Stimulated activated CD8-positive, alpha-beta memory T cell treated with anti-CD3 and anti-CD28 coated beads, Interleukin-15, amount 100 ng/mL, for 4 hours (primary cell): Measurements from ENCODE around the gene ATAT1.

Source experiments
- DNase-seq, 2 donors: peaks; one replicate each; pipeline ENCODE4 v3.0.0-alpha.2; 2020; ENCODE audit warnings: low read depth in 2 of 2

Gene ATAT1

DNA sequence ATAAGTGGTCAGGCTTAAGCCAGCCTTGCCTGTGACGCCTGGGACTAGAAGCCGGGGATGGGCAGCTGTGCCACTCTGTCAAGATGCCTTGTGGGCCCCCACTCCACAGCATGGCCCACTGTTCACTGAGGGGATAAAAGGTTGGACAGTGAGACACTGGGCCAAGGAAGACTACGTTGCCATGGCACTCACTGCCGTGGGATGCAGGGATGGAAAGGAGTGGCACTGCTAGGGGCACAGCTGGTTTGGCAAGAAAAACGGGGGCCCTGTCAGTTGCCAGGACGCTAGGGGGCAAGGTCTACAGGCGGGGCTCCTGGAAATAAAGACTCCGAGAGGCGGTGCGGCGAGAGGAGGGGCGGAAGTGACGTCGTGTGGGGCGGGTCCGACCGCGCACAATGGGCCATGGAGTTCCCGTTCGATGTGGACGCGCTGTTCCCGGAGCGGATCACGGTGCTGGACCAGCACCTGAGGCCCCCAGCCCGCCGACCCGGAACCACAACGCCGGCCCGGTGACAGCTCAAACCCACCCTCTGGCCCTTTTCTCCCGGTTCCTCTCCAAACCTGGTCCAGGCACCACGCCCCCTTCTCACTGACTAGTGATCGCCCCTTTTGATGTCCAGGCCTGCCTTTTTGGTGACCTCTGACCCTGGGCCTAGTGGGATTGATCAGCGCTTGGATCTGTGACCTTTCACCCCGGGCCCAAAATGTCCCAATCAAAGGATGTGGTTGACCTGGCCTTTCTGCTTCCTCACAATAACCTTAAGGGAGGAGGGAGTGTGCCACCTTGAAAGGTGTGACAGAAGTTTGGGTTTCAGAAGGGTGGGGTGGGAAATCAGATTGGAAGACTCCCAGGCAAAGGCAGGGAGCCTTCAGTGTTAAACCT is at the start of gene ATAT1:
Gene ATAT1 (plus strand): TSS at position 391 of the 883 bp plus-strand sequence.
- DNase-seq: peak; percentile 77 to 78

GRCh38 chr6:30578051-30578450 is 48.6 kb upstream of the ATAT1 start:
- DNase-seq: no peak

DNA sequence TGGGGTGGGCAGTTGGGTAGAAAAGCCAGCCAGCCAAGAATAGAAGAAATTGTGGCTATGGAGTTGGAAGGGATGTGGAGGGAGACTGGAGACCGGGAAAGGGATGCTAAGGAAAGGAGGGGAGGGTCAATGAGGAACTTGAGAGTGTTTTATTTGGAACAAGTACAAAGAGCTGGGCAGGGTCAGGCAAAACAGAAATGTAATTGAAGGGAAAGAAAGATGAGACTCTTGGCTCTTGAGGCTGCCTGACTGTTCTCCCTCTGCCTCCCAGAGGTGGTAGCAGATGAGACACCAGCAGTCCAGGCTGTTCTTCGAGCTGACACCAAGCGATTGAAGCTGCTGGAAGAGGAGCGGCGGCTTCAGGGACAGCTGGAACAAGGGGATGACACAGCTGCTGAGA is 42.8 kb upstream of the ATAT1 start:
- no peak for DNase-seq

DNA sequence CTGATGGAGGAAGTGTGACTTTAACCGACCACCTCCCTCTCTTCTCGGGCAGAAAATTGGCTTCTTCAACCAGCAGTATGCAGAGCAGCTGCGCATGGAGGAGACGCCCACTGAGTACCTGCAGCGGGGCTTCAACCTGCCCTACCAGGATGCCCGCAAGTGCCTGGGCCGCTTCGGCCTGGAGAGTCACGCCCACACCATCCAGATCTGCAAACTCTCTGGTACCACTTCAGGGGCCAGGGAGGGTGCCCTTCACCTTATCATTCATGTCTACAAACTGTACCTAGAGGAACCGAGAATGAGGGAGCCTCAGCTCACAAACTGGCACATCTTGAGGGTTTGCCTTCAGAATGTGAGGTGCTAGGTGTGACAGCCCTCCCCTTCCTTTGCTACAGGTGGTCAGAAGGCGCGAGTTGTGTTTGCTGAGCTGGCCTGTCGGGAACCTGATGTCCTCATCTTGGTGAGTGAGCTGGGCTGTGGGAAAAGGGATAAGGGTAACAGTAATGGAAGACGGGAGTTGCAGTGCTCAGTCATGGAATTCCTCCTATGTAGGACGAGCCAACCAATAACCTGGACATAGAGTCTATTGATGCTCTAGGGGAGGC is 36.8 kb upstream of the ATAT1 start:
- no peak for DNase-seq

- no peak for DNase-seq
Measured at GRCh38 chr6:30590509-30590908, 36.2 kb upstream of the ATAT1 start.

GRCh38 chr6:30591008-30591407 is 35.7 kb upstream of the ATAT1 start:
- DNase-seq: no peak

- no peak for DNase-seq
Measured at GRCh38 chr6:30592287-30592686, 34.4 kb upstream of the ATAT1 start.

- peak; percentile 23 to 50 for DNase-seq
Measured at GRCh38 chr6:30597315-30598144, 29.1 kb upstream of the ATAT1 start.

DNA sequence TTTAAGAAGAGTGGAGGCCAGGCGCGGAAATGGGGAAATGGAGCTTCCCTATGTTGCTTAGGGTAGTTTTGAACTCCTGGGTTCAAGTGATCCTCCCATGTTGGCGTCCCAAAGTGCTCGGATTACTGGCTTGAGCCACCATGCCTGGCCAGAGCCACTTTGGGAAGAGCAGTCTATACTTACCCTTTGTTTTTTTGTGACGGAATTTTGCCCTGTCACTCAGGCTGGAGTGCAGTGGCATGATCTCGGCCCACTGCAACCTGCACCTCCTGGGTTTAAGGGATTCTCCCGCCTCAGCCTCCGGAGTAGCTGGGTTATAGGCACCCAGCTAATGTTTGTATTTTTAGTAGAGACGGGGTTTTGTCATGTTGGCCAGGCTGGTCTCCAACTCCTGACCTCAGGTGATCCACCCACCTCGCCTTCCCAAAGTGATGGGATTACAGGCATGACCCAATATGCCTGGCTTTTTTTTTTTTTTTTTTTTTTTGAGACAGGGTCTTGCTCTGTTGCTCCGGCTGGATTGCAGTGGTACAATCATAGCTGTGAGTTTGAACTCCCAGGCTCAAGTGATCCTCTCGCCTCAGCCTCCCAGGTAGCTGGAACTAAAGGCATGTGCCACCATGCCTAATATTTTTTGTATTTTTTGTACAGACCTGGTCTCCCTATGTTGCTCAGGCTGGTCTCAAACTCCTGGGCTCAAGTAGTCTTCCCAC is 27.6 kb upstream of the ATAT1 start:
- no peak for DNase-seq

GRCh38 chr6:30599625-30600324 is 26.9 kb upstream of the ATAT1 start:
- DNase-seq: no peak

DNA sequence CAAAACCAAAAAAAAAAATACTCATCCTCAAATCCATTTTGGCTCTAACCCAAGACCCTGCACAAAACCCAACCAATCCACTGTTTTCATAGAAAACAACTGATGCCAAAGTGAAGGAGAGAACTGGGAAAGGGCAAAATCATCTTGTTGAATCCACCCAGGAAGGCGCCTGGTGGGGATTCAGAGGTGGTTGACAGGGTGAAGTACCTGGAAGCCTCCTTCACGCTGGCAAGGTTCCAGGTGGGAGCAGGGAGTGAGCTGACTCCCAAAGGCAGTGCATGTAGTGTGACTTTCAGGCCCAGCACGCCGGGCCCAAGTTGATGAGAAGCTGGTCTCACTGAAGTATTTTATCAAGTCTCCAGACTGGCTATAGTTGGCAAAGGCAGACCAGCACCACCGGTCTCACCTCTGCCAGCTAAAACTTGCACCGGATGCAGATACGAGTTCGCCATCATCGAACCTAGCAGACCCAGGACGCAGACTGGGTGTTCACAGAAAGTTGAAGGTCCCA is 26.2 kb upstream of the ATAT1 start:
- DNase-seq: no peak

- DNase-seq: no peak
Measured at GRCh38 chr6:30601436-30601814, 25.2 kb upstream of the ATAT1 start.

DNA sequence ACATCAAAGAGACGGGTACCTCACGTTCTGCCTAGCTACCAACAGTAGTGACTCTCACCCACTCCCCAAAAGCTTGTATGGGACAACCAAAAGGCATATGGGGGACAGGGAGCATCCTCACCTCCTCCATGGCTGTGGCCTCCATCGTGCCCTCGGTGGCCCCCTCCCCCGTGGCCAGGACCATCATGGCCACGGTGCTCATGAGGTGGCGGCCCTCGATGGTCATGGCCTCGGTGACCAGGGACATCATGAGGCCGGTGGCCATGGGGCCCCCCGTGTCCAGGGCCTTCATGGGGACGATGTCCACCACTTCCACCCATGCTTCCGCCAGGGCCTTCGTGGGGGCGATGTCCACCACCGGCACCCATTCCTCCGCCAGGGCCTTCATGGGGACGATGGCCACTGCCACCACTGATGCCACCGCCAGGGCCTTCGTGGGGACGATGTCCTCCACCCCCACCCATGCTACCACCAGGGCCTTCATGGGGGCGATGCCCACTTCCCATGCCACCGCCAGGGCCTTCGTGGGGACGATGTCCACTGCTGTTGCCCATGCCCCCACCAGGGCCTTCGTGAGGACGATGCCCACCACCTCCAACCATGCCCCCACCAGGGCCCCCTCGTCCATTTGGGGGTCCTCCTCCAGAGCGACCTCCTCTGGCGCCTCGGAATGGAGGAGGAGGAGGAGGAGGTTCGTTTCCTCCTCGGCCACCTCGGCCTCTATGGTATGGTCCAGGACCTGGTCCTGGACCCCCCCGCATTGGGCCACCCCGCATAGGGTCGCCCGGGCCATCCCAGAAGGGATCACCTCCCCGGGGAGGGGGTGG is 24.6 kb upstream of the ATAT1 start:
- no peak for DNase-seq

- DNase-seq: no peak
Measured at GRCh38 chr6:30603961-30604360, 22.7 kb upstream of the ATAT1 start.

- no peak for DNase-seq
Measured at GRCh38 chr6:30610065-30610464, 16.6 kb upstream of the ATAT1 start.

DNA sequence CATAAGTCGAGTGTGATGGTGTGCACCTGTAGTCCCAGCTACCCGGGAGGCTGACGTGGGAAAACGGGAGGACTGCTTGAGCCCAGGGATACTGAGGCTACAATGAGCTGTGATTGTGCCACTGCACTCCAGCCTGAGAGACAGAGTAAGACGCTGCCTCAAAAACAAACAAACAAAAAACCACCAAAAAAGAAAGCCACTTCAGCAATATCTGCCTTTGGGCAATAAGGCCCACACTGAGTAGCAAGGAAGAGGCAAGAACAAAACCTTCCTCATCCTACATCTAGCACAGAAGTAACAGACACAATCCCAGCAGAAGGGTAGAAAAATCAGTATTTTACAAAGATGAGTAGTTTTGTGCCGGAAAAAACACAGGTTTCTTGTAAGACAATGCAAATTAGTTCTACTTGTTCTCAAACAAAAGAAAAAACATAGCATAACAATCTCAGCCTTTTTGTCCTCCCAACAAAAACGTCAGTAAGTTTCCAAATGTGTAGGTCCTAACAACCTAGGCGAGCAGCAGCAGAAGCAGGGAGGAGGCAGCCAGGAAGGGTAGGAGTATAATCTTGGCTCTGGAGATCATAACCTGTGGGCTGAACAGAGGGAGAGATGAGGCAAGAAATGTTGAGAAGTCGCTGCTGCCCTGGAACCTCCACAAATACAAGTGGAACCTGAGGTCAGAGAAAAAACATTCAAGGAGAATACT is 15.4 kb upstream of the ATAT1 start:
- no peak for DNase-seq

DNA sequence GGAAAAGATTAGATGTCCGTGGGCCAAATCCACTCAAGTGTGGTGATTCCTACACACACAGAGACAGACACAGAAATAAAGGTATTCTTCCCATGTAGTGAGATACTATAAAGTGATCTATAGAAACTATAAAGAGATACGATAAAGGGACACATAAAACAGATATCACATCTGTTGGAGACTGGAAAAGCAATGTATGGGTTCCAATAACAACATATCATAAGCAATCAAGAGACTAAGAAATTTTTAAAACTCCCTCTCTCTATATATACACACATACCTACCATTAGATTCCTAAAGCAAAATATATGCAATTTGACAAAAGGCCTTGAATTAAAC is 14.8 kb upstream of the ATAT1 start:
- no peak for DNase-seq

DNA sequence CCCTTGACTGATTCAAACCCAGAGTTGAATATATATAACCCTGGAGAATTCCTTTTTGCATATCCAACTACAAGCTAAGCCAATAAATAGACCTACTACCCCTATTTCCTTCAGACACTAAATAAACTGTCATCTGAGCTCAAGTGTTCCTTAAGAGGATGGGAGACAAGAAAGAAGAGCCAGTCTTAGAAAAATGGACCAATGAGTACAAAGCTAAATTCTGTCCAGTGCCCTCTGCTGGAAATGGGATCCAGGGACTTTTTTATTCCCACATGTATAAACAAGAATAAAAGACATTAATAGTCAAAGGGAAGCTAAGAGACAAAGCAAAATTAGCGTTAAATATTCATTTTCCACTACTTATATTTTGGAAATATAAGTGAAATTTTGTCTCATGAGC is 14.5 kb upstream of the ATAT1 start:
- no peak for DNase-seq

GRCh38 chr6:30612687-30613248 is 13.9 kb upstream of the ATAT1 start:
- no peak for DNase-seq
